ENCODE measurements around the gene KCNJ9.

DNA sequence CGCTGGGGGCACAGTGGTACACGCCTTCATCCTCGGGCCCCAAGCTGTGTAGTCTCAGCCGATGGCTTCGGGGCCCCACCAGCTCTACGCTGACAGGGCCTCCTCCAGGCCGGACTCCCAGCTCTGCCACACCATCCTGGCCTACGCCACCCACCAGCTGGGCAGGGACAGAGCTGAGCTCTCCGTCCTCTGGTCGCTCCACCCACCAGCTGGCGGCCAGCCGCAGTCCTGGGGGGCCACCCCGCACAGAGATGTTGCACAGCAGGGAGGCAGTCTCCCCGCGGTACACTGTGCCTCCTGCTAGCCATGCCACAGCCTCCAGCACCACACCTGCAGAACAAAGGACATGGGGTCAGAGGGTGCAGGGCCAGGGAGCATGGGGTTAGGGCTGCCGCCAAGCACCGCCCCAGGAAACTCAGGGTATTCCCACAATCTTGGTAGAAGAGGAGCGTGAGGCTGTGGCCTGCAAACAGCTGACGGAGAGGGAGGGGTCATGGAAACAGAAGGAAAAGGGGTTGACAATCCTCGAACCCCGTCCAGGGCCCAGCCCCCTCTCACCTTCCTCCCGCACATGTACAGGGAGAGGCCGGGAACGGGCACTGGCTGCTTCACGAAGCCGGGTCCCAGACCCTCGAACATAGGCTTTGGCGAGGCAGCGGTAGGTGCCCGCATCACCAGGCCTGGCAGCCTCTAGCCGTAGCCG is 11.2 kb downstream of the KCNJ9 start:
- TF ChIP-seq SP1 (IDR thresholded peaks at IDR 0.05; ENCODE audit: low read depth, low read length) = no peak
- no peak for TF ChIP-seq ZBED1 (IDR thresholded peaks at IDR 0.05; ENCODE audit: borderline replicate concordance)
- TF ChIP-seq SMAD1 (IDR thresholded peaks at IDR 0.05; ENCODE audit: low read depth, partially characterized antibody) = no peak
- no peak for TF ChIP-seq GABPA (IDR thresholded peaks at IDR 0.05; ENCODE audit: low read depth)
- TF ChIP-seq MXI1 (IDR thresholded peaks at IDR 0.05; ENCODE audit: low read depth, low read length) = no peak
- TF ChIP-seq, protein P1, sequence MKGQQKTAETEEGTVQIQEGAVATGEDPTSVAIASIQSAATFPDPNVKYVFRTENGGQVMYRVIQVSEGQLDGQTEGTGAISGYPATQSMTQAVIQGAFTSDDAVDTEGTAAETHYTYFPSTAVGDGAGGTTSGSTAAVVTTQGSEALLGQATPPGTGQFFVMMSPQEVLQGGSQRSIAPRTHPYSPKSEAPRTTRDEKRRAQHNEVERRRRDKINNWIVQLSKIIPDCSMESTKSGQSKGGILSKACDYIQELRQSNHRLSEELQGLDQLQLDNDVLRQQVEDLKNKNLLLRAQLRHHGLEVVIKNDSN (IDR thresholded peaks at IDR 0.05; ENCODE audit: borderline replicate concordance, extremely low read length, insufficient read depth, low read depth, low read length) = no peak
- TF ChIP-seq SMARCA5 (IDR thresholded peaks at IDR 0.05) = no peak
- peak; percentile 22; the same call in 1 of the 2 replicates for TF ChIP-seq POLR2A (IDR thresholded peaks at IDR 0.05; ENCODE audit: low read depth, low read length)
- no peak for TF ChIP-seq MYC (IDR thresholded peaks at IDR 0.05; ENCODE audit: insufficient read depth, insufficient read length, insufficient replicate concordance, low read length, severe bottlenecking)
- no peak for TF ChIP-seq PAX8 (IDR thresholded peaks at IDR 0.05)
- TF ChIP-seq BRCA1 (IDR thresholded peaks at IDR 0.05; ENCODE audit: low read depth, low read length) = no peak
